Spleen (tissue), 11 donors: Measurements from ENCODE around the gene SLC29A3. TPM values are rescaled to one million over a fixed set of nuclear protein-coding genes. Genes with fewer than 3 reads are reported as not detected.

Experiments
- DNase-seq: peaks from one replicate; pipeline ENCODE4 v3.0.0-alpha.2; 2020
- H3K27ac ChIP-seq, 8 donors: fragments of 200-600 bp; sonication (generic) in 7 of 8; 1 replicate in 4 of 8; 2 replicates in 4 of 8; pipeline versions ENCODE4 v1.5.0 to v1.8.0; 2016 to 2021; ENCODE audit warnings: inconsistent platforms in 4 of 8, mild to moderate bottlenecking in 4 of 8, moderate library complexity in 1 of 8
- H3K27me3 ChIP-seq, 7 donors: fragments of 200-600 bp; sonication (generic) in 6 of 7; replicated peaks in 1 of 7; 1 replicate in 4 of 7; 2 replicates in 3 of 7; pipeline versions ENCODE4 v1.5.0 to v1.8.0; 2016 to 2021; ENCODE audit warnings: inconsistent platforms in 3 of 7, mild to moderate bottlenecking in 1 of 7
- H3K36me3 ChIP-seq, 6 donors: fragments of 200-600 bp; sonication (generic) in 5 of 6; 1 replicate in 4 of 6; 2 replicates in 2 of 6; pipeline versions ENCODE4 v1.5.0 to v1.8.0; 2016 to 2021; ENCODE audit warnings: inconsistent platforms in 2 of 6
- H3K4me1 ChIP-seq, 6 donors: fragments of 200-600 bp; sonication (generic) in 5 of 6; 1 replicate in 3 of 6; 2 replicates in 3 of 6; pipeline versions ENCODE4 v1.5.0 to v1.8.0; 2016 to 2021; ENCODE audit warnings: inconsistent platforms in 3 of 6
- H3K4me3 ChIP-seq, 8 donors: fragments of 200-600 bp; sonication (generic) in 7 of 8; 1 replicate in 4 of 8; 2 replicates in 4 of 8; pipeline versions ENCODE4 v1.5.0 to v1.8.0; 2016 to 2021; ENCODE audit warnings: inconsistent platforms in 4 of 8, mild to moderate bottlenecking in 4 of 8, moderate library complexity in 2 of 8
- H3K9me3 ChIP-seq, 8 donors: fragments of 200-600 bp; sonication (generic) in 7 of 8; 1 replicate in 4 of 8; 2 replicates in 4 of 8; pipeline versions ENCODE4 v1.5.0 to v1.8.0; 2016 to 2021; ENCODE audit warnings: inconsistent platforms in 4 of 8
- POLR2A ChIP-seq, 3 donors: fragments of 450-650 bp; IDR thresholded peaks; one replicate each; pipeline ENCODE4 v1.5.1; 2017; ENCODE audit warnings: antibody characterized with exemption in 3 of 3, mild to moderate bottlenecking in 1 of 3
- POLR2AphosphoS5 ChIP-seq, 3 donors: sonication (generic); formaldehyde crosslinking; IDR thresholded peaks; one replicate each; pipeline ENCODE4 v1.5.1; 2017; ENCODE audit warnings: antibody characterized with exemption in 3 of 3
- WGBS, 5 donors: extraction: QIAGEN DNeasy Blood & Tissue Kit in 3 of 5; methylation state at CpG; one replicate each; pipeline versions ENCODE4 v1.1.5 to v1.1.7; 2013 to 2018; 5-methylcytosine and 5-hydroxymethylcytosine counted together
- intact Hi-C: fragments of 100-400 bp; cut with DNase I; formaldehyde crosslinking; loops from one replicate; pipeline ENCODE4 v1.15.0; 2023; ENCODE audit warnings: low total_unique reads
- polyA plus RNA-seq, 3 donors: library from polyadenylated mRNA; stranded (reverse); fragments of 200-250 nt; gene quantifications; one replicate each; pipeline ENCODE4 v1.2.1, GENCODE V29; 2013
- total RNA-seq, 7 donors: library from RNA; depleted of rRNA in 3 of 7; stranded (reverse); fragments of >200 nt in 3 of 7; fragmentation: NEBNext Ultra II Directional in 4 of 7; extraction: Animal tissue kit (Norgen Biotek cat#: 25700) in 4 of 7; gene quantifications; one replicate each; pipeline versions ENCODE4 v1.1.0 to v1.2.1, GENCODE V29; 2016 to 2021
- TF ChIP-seq, protein P1 (sequence below), 11 experiments: fragments of 200-600 bp in 7 of 11; fragments of 450-650 bp in 4 of 11; sonication (generic) in 4 of 11; IDR thresholded peaks in 8 of 11; conservative IDR thresholded peaks in 3 of 11; 1 replicate in 7 of 11; 2 replicates in 4 of 11; pipeline versions ENCODE4 v1.4.0 to v1.8.0; 2016 to 2021; ENCODE audit warnings: antibody characterized with exemption in 11 of 11, inconsistent platforms in 4 of 11, mild to moderate bottlenecking in 1 of 11
- donor health status: healthy with polysubstance abuse.
- donor health status: DM: no; HTN: no; CAD: no; lungs with moderate emphysema.
- donor health status: DM: no; HTN: no; CAD: no.
- donor health status: Bipolar disorder and iron deficiency.
- donor health status: healthy.
- donor health status: DM: no; HTN: no; CAD: no.
- donor health status: DM: yes; HTN: yes; CAD: no.

The SLC29A3 gene
- total and polyA plus RNA-seq, 10 donors, result 3.3 to 15.6 (median 7.7) TPM

DNA sequence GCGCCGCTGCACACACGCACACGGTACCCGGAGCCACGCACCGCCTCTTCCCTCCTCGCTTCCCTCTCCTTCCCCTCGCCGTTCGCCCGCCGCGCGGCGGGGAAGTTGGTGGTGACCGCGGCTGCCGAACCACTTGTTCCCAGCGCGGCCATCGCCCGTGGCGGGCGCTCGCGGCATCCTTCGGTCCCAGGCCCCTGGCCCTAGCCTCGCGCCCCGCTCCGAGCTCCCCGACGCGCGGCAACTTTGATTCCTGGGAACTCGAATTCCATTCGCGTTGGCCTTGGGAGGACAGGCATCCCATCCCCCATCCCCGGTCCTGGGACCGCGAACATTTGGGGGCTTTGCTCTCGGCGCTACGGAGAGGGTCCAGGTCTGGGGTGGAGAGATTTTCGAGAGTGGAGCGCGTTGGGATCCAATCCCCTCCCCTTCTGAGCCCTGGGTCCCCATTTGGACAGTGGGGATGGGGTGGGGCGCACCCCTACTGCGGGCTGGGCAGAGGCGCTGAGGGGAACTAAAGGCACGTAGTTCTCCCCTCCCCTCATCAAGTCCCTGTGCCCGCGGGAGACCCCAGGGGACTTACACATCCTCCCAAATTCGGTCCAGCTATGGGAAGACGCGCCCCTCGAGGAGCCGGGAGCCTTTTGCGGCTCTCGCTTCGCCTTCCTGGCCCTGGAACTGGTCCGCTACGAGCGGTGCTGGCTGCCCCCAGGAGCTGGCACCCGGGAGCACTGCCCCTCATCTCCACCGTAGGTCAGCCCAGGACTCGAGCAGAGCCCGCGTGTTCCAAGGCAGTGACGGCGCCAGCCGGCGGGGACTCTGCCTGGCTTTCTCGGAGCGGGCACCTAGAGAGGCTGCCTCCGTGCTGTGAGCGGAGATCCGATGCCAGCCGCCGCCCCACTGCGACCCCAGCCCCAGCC is 78.5 kb downstream of the SLC29A3 start:
- intact Hi-C loops, result loop anchor here (5.0 to 10.0 kb wide), 2 partner anchors 170 to 307 kb away; no protein-coding TSS in a partner anchor
- H3K4me1 ChIP-seq, result peaks cover 7 to 32% (median 18%) of the 10 kb centered on the region in 6 donors
- no peaks in the 10 kb centered on the region for H3K36me3 ChIP-seq
- peaks cover 3 to 86% (median 28%) of the 10 kb centered on the region in 7 donors for H3K27me3 ChIP-seq
- 2 to 6% (median 3%) methylated on average over 36 to 82 of the region's 82 CpGs for WGBS, 5 donors
- H3K27ac ChIP-seq, result peak overlapping the region in 1 of 8 donors; percentile 43
- DNase-seq, result peak; percentile 74
- H3K4me3 ChIP-seq, result peak overlapping the region; percentile 37 to 75 (median 48)
- H3K9me3 ChIP-seq, result no peaks in the 10 kb centered on the region
- TF ChIP-seq, protein P1, sequence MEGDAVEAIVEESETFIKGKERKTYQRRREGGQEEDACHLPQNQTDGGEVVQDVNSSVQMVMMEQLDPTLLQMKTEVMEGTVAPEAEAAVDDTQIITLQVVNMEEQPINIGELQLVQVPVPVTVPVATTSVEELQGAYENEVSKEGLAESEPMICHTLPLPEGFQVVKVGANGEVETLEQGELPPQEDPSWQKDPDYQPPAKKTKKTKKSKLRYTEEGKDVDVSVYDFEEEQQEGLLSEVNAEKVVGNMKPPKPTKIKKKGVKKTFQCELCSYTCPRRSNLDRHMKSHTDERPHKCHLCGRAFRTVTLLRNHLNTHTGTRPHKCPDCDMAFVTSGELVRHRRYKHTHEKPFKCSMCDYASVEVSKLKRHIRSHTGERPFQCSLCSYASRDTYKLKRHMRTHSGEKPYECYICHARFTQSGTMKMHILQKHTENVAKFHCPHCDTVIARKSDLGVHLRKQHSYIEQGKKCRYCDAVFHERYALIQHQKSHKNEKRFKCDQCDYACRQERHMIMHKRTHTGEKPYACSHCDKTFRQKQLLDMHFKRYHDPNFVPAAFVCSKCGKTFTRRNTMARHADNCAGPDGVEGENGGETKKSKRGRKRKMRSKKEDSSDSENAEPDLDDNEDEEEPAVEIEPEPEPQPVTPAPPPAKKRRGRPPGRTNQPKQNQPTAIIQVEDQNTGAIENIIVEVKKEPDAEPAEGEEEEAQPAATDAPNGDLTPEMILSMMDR (IDR thresholded peaks at IDR 0.05 in 8 of 11, conservative IDR thresholded peaks at IDR 0.05 in 3 of 11), result no peak
- TF ChIP-seq POLR2AphosphoS5 (IDR thresholded peaks at IDR 0.05) (no peak), POLR2A (IDR thresholded peaks at IDR 0.05) (no peak)

DNA sequence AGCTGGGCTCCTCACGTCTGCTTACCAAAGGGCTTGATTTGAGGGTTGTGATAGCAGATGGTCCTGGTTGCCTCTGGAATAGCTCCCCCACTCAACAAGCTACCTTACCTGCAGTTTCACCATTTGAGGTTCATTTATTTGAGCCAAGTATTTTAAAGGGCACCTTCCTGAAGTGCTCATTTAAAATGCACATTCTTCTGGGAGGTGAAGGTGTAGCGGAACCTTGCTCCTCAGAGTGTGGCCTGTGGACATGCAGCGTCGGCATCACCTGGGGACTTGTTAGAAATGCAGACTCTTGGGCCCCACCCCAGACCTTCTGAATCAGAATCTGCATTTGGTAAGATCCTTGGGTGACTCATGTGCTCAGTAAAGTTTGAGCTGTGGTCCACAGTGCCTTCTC is 79.9 kb downstream of the SLC29A3 start:
- Histone ChIP-seq H3K27ac (no peak overlapping the region), H3K36me3 (no peaks in the 10 kb centered on the region), H3K27me3 (peaks cover 3 to 75% (median 28%) of the 10 kb centered on the region in 7 donors), H3K9me3 (no peaks in the 10 kb centered on the region), H3K4me1 (peaks cover 7 to 32% (median 18%) of the 10 kb centered on the region in 6 donors), H3K4me3 (no peak overlapping the region)
- TF ChIP-seq POLR2AphosphoS5 (IDR thresholded peaks at IDR 0.05) (no peak), POLR2A (IDR thresholded peaks at IDR 0.05) (no peak)
- TF ChIP-seq, protein P1 (IDR thresholded peaks at IDR 0.05 in 8 of 11, conservative IDR thresholded peaks at IDR 0.05 in 3 of 11), result no peak
- WGBS, 5 donors, result 82 to 90% (median 86%) methylated on average over 4 of the region's 4 CpGs
- DNase-seq, result no peak
- intact Hi-C loops, result loop anchor here (5.0 to 10.0 kb wide), 2 partner anchors 168 to 306 kb away; no protein-coding TSS in a partner anchor

DNA sequence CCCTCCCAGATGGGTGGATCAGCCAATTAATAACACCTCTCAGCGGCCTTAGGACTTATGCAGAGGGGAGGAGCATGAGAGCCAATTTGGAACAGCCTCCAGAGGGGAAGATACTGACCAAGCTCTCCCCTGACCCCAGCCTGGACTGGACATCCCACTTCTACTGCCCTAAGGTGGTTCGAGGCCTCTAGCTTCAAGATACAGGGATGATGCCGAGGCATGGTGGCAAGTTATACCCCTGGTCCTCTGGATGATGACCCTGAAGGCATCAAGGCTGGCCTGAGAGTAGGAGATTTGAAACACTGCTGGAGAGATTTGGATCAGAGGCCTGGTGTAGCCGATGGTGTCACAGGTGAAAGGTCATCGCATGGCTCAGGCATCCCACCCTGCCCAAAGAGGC is 80.9 kb downstream of the SLC29A3 start:
- H3K4me1 ChIP-seq, result peaks cover 7 to 32% (median 18%) of the 10 kb centered on the region in 6 donors
- intact Hi-C loops, result loop anchor here (5.0 to 10.0 kb wide), 2 partner anchors 167 to 305 kb away; no protein-coding TSS in a partner anchor
- WGBS, 5 donors, result 83 to 89% (median 85%) methylated on average over 5 of the region's 5 CpGs
- no peaks in the 10 kb centered on the region for H3K9me3 ChIP-seq
- TF ChIP-seq POLR2A (IDR thresholded peaks at IDR 0.05) (no peak), POLR2AphosphoS5 (IDR thresholded peaks at IDR 0.05) (no peak)
- TF ChIP-seq, protein P1 (IDR thresholded peaks at IDR 0.05 in 8 of 11, conservative IDR thresholded peaks at IDR 0.05 in 3 of 11), result no peak
- H3K27ac ChIP-seq, result no peak overlapping the region
- H3K27me3 ChIP-seq, result peaks cover 3 to 82% (median 28%) of the 10 kb centered on the region in 7 donors
- DNase-seq, result no peak
- H3K4me3 ChIP-seq, result no peak overlapping the region
- H3K36me3 ChIP-seq, result no peaks in the 10 kb centered on the region

DNA sequence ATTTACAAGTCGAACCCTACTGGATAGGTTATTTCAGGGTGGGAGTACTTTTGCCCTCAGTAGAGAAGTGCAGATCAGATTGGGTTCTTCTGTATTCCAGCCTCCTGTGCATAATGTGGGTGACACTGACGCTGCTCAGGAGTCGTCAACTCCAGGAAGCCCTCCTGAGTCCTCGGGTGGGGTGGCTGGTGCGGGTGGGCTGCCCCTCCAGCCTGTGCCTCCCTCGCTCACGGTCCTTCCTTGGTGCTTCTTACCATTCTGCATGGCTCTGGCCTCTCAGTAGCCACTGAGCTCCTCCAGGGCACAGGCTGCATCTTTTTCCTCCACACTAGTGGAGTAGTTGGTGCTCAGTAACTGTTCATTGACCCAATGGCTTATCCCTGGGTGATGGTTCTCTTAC is 82.0 kb downstream of the SLC29A3 start:
- TF ChIP-seq POLR2A (IDR thresholded peaks at IDR 0.05), result no peak
- TF ChIP-seq POLR2AphosphoS5 (IDR thresholded peaks at IDR 0.05), result no peak
- TF ChIP-seq, protein P1 (IDR thresholded peaks at IDR 0.05 in 8 of 11, conservative IDR thresholded peaks at IDR 0.05 in 3 of 11), result no peak
- Histone ChIP-seq H3K4me3 (no peak overlapping the region), H3K4me1 (peaks cover 7 to 27% (median 17%) of the 10 kb centered on the region in 6 donors), H3K36me3 (no peaks in the 10 kb centered on the region), H3K9me3 (no peaks in the 10 kb centered on the region), H3K27ac (no peak overlapping the region), H3K27me3 (peaks cover 3 to 73% (median 26%) of the 10 kb centered on the region in 7 donors)
- intact Hi-C loops, result no loop called here
- DNase-seq, result no peak
- 88 to 94% (median 89%) methylated on average over 7 of the region's 7 CpGs for WGBS, 5 donors
